Keratinocyte (primary cell): Measurements from ENCODE around the gene RNF13.

Experiments used
- CTCF ChIP-seq, 3 experiments: IDR thresholded peaks in 1 of 3; conservative IDR thresholded peaks in 1 of 3; optimal IDR thresholded peaks in 1 of 3; 2 replicates in 2 of 3; 3 replicates in 1 of 3; pipeline versions ENCODE3 to v1.5.1; 2011; ENCODE audit warnings: low read length in 3 of 3, mild to moderate bottlenecking in 3 of 3, moderate library complexity in 2 of 3, control low read depth in 1 of 3, inconsistent platforms in 1 of 3; ENCODE audit not compliant: insufficient read depth in 2 of 3; ENCODE audit errors: extremely low read depth in 1 of 3
- EZH2 ChIP-seq: IDR thresholded peaks from one replicate; pipeline ENCODE4 v1.6.1; 2012; ENCODE audit warnings: inconsistent platforms, mild to moderate bottlenecking, low read length, moderate library complexity

GRCh38 chr3:149877668-149878067 is 64.7 kb downstream of the RNF13 start:
- TF ChIP-seq EZH2 (no peak), CTCF (optimal IDR thresholded peaks at IDR 0.05 in 1 of 3, IDR thresholded peaks at IDR 0.05 in 1 of 3, conservative IDR thresholded peaks at IDR 0.05 in 1 of 3; ENCODE audit: extremely low read depth in 1 of 3, insufficient read depth in 2 of 3, low read length in 3 of 3) (no peak)
